AG04449 (cell line): Measurements from ENCODE around the gene FRMD7.

Experiments
- CTCF ChIA-PET: fragments of 350-600 bp; formaldehyde crosslinking; extraction: SDS; loops from one replicate; lab custom pipeline; 2021; ENCODE audit warnings: antibody characterized with exemption; lab: Yijun Ruan, JAX
- POLR2A ChIA-PET: fragments of 400-600, 350-600 bp; formaldehyde crosslinking; extraction: SDS; loops from one replicate; lab custom pipeline; 2020; ENCODE audit warnings: antibody characterized with exemption, inconsistent platforms; lab: Yijun Ruan, JAX
- DNase-seq: peaks from one replicate; pipeline ENCODE4 v3.0.0-alpha.2; 2010; ENCODE audit warnings: low read depth, low spot score
- H3K4me3 ChIP-seq: 2 replicates; pipeline ENCODE4 v1.5.1; 2011; ENCODE audit warnings: low read depth, mild to moderate bottlenecking, control low read depth, low read length
- CTCF ChIP-seq: IDR thresholded peaks from one replicate; pipeline ENCODE4 v1.5.1; 2011; ENCODE audit warnings: mild to moderate bottlenecking, moderate library complexity, low read length, control low read depth, inconsistent platforms; ENCODE audit not compliant: insufficient read depth; ENCODE audit errors: missing control alignments

The FRMD7 gene

GRCh38 chrX:132030264-132030663 lies 97.6 kb downstream of the FRMD7 start:
- H3K4me3 ChIP-seq, result no peak overlapping the region
- TF ChIP-seq CTCF, result no peak
- CTCF ChIA-PET, result interaction anchor here (0.9 kb wide), 1 partner anchor 62 kb away, joined by 3 read pairs; no protein-coding TSS in a partner anchor
- no peak for DNase-seq
- POLR2A ChIA-PET, result no interaction called here
